A673 (cell line): ENCODE results near the gene ACOT7. TPM values are rescaled to one million over a fixed set of nuclear protein-coding genes. Genes with fewer than 3 reads are reported as not detected.

ENCODE experiments used
- BruUV-seq: library from RNA; stranded (reverse); fragments of 400-500 nt; replicated peaks from 2 replicates; lab custom pipeline; 2021; lab: Mats Ljungman, UMichigan
- CTCF ChIA-PET: fragments of 300-600 bp; sonication (Branson Sonifier 250); formaldehyde crosslinking; loops from one replicate; lab custom pipeline; 2022; ENCODE audit warnings: antibody characterized with exemption; lab: Charles Lee
- POLR2A ChIA-PET: fragments of 300-600 bp; sonication (Branson Sonifier 250); formaldehyde crosslinking; loops from one replicate; lab custom pipeline; 2022; ENCODE audit warnings: antibody characterized with exemption; ENCODE audit not compliant: low non-redundant PET; lab: Charles Lee
- DNase-seq: peaks from one replicate; pipeline ENCODE4 v3.0.0-alpha.2; 2015; ENCODE audit warnings: low spot score
- H3K27ac ChIP-seq: fragments of 200-600 bp; sonication (generic); 2 replicates; pipeline ENCODE4 v1.5.1; 2016; ENCODE audit warnings: mixed run types, low read depth, mild to moderate bottlenecking, mixed read lengths, antibody characterized with exemption, low read length; ENCODE audit not compliant: poor library complexity, severe bottlenecking
- H3K27me3 ChIP-seq: fragments of 200-600 bp; sonication (generic); replicated peaks from 2 replicates; pipeline ENCODE4 v1.6.1; 2017; ENCODE audit warnings: mixed run types, low read depth, mild to moderate bottlenecking, mixed read lengths, antibody characterized with exemption, low read length; ENCODE audit not compliant: insufficient read depth, poor library complexity
- H3K36me3 ChIP-seq: fragments of 200-600 bp; sonication (generic); 2 replicates; pipeline ENCODE4 v1.6.1; 2016; ENCODE audit warnings: mixed run types, mild to moderate bottlenecking, mixed read lengths, antibody characterized with exemption, low read length; ENCODE audit not compliant: insufficient read depth, poor library complexity, severe bottlenecking
- H3K4me1 ChIP-seq: fragments of 200-600 bp; sonication (generic); 2 replicates; pipeline ENCODE4 v1.6.1; 2017; ENCODE audit warnings: mixed run types, mild to moderate bottlenecking, mixed read lengths, antibody characterized with exemption, low read length; ENCODE audit not compliant: insufficient read depth, poor library complexity, severe bottlenecking
- H3K4me3 ChIP-seq: fragments of 200-600 bp; sonication (generic); 2 replicates; pipeline ENCODE4 v1.5.1; 2016; ENCODE audit warnings: low read depth, mixed run types, mild to moderate bottlenecking, mixed read lengths, low read length; ENCODE audit not compliant: poor library complexity, severe bottlenecking
- H3K9me3 ChIP-seq: fragments of 200-600 bp; sonication (generic); 2 replicates; pipeline ENCODE4 v1.6.1; 2016; ENCODE audit warnings: mixed run types, low read depth, mild to moderate bottlenecking, mixed read lengths, antibody characterized with exemption, low read length; ENCODE audit not compliant: poor library complexity, severe bottlenecking
- CTCF ChIP-seq: fragments of 300-800, 200-600 bp; sonication (generic); conservative IDR thresholded peaks from 2 replicates; pipeline ENCODE4 v1.5.1; 2017; ENCODE audit warnings: low read depth, mild to moderate bottlenecking, antibody characterized with exemption, low read length, moderate library complexity, mixed read lengths
- EZH2 ChIP-seq: fragments of 200-600 bp; sonication (generic); IDR thresholded peaks from 2 replicates; pipeline ENCODE4 v1.6.1; 2017; ENCODE audit warnings: borderline replicate concordance, low read depth, mild to moderate bottlenecking, mixed read lengths, antibody characterized with exemption, low read length; ENCODE audit not compliant: poor library complexity, severe bottlenecking
- intact Hi-C: fragments of 100-400 bp; cut with micrococcal nuclease; formaldehyde crosslinking; loops from one replicate; pipeline ENCODE4 v1.10.0; 2022; ENCODE audit not compliant: unreplicated experiment
- total RNA-seq: library from RNA; stranded (reverse); gene quantifications from 2 replicates; pipeline ENCODE4 v1.2.3, GENCODE V29; 2021

Gene ACOT7
- total RNA-seq, 1 experiment from 2014 or later, result 132 TPM

GRCh38 chr1:6414443-6414844 lies 20.9 kb upstream of the ACOT7 start:
- Histone ChIP-seq H3K27ac (no peak overlapping the region), H3K4me3 (no peak overlapping the region), H3K36me3 (no peaks in the 10 kb centered on the region), H3K9me3 (no peaks in the 10 kb centered on the region), H3K27me3 (peaks cover 62% of the 10 kb centered on the region), H3K4me1 (peaks cover 3% of the 10 kb centered on the region)
- POLR2A ChIA-PET, result no interaction called here
- CTCF ChIA-PET, result interaction anchor here (0.7 to 1.5 kb wide), 3 partner anchors 9 to 66 kb away, joined by 3 to 9 read pairs (median 3); no protein-coding TSS in a partner anchor
- TF ChIP-seq EZH2, result no peak
- peak; percentile 76 for TF ChIP-seq CTCF
- DNase-seq, result peak; percentile 72
- BruUV-seq, result no TSS peak
- intact Hi-C loops, result no loop called here

GRCh38 chr1:6412896-6413295 lies 19.3 kb upstream of the ACOT7 start:
- H3K9me3 ChIP-seq, result no peaks in the 10 kb centered on the region
- no peaks in the 10 kb centered on the region for H3K4me1 ChIP-seq
- H3K36me3 ChIP-seq, result no peaks in the 10 kb centered on the region
- peaks cover 46% of the 10 kb centered on the region for H3K27me3 ChIP-seq
- no peak overlapping the region for H3K27ac ChIP-seq
- ChIA-PET POLR2A (no interaction called here), CTCF (no interaction called here)
- intact Hi-C loops, result no loop called here
- no TSS peak for BruUV-seq
- DNase-seq, result no peak
- TF ChIP-seq CTCF (no peak), EZH2 (no peak)
- no peak overlapping the region for H3K4me3 ChIP-seq

GRCh38 chr1:6410248-6410893 lies 16.8 kb upstream of the ACOT7 start:
- POLR2A ChIA-PET, result no interaction called here
- intact Hi-C loops, result no loop called here
- H3K27ac ChIP-seq, result no peak overlapping the region
- CTCF ChIA-PET, result interaction anchor here (0.7 kb wide), 1 partner anchor 92 kb away, joined by 5 read pairs; no protein-coding TSS in a partner anchor
- no peaks in the 10 kb centered on the region for H3K4me1 ChIP-seq
- no peaks in the 10 kb centered on the region for H3K9me3 ChIP-seq
- DNase-seq, result no peak
- no peak for TF ChIP-seq CTCF
- TF ChIP-seq EZH2, result no peak
- H3K36me3 ChIP-seq, result no peaks in the 10 kb centered on the region
- no peak overlapping the region for H3K4me3 ChIP-seq
- peaks cover 21% of the 10 kb centered on the region for H3K27me3 ChIP-seq
- BruUV-seq, result no TSS peak
